ENCODE data around the gene SAXO1.
"Not testable (repeated sequence)": the region's sequence is repeated elsewhere in the genome, so short reads cannot be mapped to it uniquely, and the experiment has no call there.

Gene SAXO1

DNA sequence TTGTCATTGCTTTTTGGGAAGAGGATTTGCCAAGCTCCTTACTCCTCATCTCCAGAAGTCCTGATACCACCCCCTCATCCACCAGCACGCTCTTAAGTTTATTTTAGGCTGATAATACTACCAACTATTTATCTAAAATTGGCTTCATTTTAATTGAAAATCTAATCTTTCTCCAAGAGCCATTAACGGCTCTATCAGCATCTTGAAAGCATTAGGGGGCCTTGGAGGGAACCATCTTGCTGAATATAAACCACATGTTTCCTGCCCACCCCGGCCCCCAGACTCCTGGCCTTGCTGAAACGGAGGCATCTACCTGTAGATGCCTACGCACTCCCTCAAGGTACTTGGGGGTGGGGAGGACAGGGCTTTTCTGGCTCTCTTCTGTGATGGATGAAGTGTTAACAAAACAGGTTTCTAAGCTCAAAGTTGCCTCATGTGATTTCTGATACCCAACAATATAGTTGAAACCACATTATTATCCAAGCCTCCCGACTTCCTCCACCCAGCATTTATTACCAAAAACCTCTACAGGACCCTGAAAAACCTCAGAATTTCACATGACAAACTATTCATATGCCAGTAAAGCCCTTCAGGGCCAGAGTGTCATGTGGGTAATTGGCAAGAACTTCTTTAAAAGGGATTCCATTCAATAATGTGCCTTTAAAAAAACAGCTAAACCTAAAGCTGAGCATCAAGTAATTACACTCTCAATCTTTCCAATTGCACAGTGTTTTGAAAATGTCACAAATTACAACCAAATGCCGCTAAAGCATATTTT lies 96.7 kb downstream of the SAXO1 start:
- no peak overlapping the region for H3K27ac ChIP-seq

DNA sequence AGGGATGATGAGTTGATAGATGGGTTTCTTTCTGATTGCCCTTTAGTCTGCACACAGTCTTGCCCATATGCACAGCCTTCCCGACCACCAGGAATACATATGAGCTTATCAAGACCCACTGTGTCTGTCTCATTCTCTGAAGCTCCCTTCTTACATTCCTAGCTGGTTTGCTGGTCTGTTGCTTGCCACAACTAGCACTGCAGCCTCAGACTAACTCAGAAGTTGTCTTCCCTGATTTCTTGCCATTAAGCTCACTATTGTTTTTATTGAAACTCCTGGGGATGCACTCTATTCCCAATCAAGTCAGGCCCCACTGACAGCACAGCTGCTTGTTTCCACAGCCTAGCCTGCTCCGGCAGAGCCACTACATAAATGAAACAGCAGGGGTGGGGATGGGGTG lies 97.5 kb downstream of the SAXO1 start:
- TF ChIP-seq, protein P1, sequence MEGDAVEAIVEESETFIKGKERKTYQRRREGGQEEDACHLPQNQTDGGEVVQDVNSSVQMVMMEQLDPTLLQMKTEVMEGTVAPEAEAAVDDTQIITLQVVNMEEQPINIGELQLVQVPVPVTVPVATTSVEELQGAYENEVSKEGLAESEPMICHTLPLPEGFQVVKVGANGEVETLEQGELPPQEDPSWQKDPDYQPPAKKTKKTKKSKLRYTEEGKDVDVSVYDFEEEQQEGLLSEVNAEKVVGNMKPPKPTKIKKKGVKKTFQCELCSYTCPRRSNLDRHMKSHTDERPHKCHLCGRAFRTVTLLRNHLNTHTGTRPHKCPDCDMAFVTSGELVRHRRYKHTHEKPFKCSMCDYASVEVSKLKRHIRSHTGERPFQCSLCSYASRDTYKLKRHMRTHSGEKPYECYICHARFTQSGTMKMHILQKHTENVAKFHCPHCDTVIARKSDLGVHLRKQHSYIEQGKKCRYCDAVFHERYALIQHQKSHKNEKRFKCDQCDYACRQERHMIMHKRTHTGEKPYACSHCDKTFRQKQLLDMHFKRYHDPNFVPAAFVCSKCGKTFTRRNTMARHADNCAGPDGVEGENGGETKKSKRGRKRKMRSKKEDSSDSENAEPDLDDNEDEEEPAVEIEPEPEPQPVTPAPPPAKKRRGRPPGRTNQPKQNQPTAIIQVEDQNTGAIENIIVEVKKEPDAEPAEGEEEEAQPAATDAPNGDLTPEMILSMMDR (conservative IDR thresholded peaks at IDR 0.05), result no peak
- no peak overlapping the region for H3K27ac ChIP-seq

More for the DNA sequence above, 96.7 kb downstream of the SAXO1 start:
- TF ChIP-seq, protein P1 (conservative IDR thresholded peaks at IDR 0.05), result no peak

DNA sequence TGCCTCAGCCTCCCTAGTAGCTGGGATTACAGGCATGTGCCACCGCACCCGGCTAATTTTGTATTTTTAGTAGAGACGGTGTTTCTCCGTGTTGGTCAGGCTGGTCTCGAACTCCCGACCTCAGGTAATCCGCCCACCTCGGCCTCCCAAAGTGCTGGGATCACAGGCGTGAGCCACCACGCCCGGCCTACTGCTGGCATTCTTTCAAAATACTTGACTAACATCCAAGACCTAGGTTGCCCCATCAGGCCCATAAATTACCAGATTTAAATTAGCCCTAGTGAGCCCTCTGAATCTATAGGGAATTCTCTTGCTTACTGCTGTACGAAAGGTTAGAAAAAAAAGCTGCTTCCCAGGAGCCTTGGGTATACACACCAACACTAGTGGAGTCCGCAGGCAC lies 102.4 kb downstream of the SAXO1 start:
- not testable (repeated sequence) for H3K27ac ChIP-seq

DNA sequence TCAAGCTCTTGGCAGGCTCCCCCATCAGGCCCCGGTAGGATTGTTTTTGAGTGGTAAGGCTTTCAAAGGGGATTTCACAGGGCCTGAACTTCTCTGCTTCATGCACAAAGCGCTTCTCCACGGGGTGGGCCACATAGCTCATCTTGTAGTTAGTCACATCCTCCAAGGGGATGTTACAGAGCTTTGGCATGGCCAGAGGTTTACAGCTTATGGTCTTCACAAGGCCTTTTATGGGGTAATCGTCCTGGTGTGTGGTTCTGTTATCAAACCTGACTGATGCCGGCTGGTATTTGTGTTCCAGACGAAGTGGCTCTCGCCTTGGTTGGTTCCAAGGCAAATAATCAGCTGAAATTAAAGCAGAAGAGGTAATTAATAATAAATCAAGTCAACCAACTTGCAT lies 104.3 kb downstream of the SAXO1 start:
- H3K27ac ChIP-seq, result no peak overlapping the region
- TF ChIP-seq, protein P1 (conservative IDR thresholded peaks at IDR 0.05), result no peak

DNA sequence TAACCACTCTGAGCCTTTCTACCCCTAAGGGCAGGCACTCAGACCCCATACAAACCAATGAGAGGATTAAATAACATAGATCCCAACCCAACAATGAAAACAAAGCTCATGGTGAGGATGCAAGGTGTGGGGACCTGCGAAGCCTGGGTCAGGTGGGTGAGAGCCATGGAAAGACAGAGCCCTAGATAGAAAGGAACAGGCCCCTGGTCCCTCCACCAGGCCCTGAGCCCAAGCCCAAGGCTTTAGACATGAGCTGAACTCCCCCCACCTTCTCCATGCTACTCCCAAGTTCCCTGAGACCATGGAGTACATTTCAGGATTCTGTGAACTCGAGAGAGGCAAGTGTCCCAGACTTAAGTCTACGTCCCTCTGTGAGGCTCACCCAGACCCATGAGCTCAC lies 106.5 kb downstream of the SAXO1 start:
- TF ChIP-seq, protein P1 (conservative IDR thresholded peaks at IDR 0.05), result no peak

DNA sequence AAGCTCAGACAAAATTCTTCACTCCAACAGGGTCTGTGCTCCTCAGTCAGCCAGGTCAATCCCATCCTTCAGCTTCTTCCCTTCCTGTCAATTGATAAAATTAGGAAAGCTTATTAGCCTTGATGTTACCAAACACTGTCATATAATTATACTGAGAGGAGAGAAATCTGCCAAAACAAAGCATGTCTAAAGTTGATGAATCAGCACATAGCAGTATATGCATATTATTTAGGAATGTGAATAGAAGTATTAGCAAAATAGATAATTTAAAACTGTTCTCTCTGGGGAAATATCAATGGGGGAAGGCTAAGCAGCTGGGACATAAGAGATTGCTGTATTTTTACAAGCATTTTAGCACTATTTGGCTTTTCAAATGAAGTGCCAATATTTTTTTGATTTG lies 107.1 kb downstream of the SAXO1 start:
- H3K27ac ChIP-seq, result no peak overlapping the region
- TF ChIP-seq, protein P1 (conservative IDR thresholded peaks at IDR 0.05), result no peak

More for the DNA sequence above, 106.5 kb downstream of the SAXO1 start:
- H3K27ac ChIP-seq, result no peak overlapping the region

DNA sequence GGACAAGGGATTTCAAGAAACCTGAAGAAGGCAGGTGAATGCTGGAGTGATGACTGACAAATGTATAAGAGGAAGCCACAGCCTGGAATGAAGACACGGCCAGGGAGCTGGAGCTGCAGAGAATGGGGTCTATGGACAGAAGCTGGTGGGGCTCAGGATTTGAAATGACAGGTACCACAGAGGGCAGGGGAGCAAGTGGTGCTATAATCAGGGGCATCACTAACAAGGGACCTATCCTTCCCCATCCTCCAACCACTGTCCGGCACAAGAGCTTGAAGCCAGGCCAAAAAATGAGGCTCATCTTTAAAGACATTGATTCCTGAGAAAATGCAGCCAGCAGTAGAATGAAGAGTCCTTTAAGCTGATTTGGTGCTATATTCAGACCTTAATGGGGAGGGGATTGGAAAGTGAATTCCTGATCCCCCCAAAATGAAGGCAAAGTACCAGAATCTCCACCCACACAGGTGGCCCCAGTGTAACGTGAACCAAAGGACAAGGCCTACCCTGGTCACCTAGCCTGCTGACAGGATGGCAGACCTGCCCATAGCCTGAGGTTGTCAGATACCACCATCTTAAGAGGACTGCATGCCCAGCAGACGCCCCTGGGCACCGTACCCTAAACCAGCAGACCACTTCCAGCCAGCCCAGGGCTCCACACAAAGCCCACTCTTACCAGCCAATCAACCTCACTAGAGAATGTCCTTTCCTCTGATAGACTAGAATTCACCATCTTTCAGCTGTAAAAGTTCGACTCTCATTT lies 109.2 kb downstream of the SAXO1 start:
- TF ChIP-seq, protein P1 (conservative IDR thresholded peaks at IDR 0.05), result no peak
- H3K27ac ChIP-seq, result no peak overlapping the region

DNA sequence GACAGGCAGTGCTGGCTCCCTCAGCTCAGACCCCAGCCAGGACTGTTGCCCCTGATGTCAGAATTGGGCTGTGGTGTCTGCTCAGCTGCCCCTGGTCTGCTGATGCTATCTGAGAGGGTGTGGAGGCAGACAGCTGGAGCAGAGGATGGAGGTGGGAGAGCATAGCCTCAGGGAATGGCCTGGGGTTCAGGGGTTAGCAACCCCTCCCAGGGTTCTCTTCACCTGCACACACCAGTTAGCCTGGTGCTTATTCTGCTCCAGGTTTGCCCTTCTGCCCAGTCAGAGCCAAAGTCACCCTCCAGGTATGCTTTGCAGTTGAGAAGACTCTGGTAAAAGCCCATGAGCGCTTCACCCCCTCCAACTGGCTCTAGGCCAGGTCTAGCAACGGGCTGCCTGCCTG lies 109.8 kb downstream of the SAXO1 start:
- H3K27ac ChIP-seq, result no peak overlapping the region
- TF ChIP-seq, protein P1 (conservative IDR thresholded peaks at IDR 0.05), result no peak

All from VCaP (cell line).